K562 (cell line): ENCODE results near the gene EEF1A2. TPM values are rescaled to one million over a fixed set of nuclear protein-coding genes. Genes with fewer than 3 reads are reported as not detected.

Experiments
- ARNT ChIP-seq, 2 experiments: fragments of 450-650 bp; IDR thresholded peaks; 2 replicates each; pipeline ENCODE4 v1.6.1; 2016; ENCODE audit warnings: mild to moderate bottlenecking in 1 of 2
- DEAF1 ChIP-seq: fragments of 450-650 bp; formaldehyde crosslinking; IDR thresholded peaks from 2 replicates; pipeline ENCODE4 v1.4.0; 2020; ENCODE audit warnings: mild to moderate bottlenecking, moderate library complexity
- MED1 ChIP-seq: sonication (generic); formaldehyde crosslinking; IDR thresholded peaks from 2 replicates; pipeline ENCODE4 v1.8.1; 2023; ENCODE audit warnings: missing genetic modification reagents, borderline replicate concordance
- NR3C1 ChIP-seq: sonication (generic); formaldehyde crosslinking; IDR thresholded peaks from 2 replicates; pipeline ENCODE4 v1.8.1; 2022; ENCODE audit warnings: missing genetic modification reagents
- TCFL5 ChIP-seq: fragments of 250-450 bp; sonication (Bioruptor Pico); conservative IDR thresholded peaks from 2 replicates; pipeline ENCODE4 v1.6.1; 2021; ENCODE audit warnings: mild to moderate bottlenecking, moderate library complexity, matching md5 sums
- TRIM24 ChIP-seq, 2 experiments: fragments of 450-650 bp; IDR thresholded peaks; 2 replicates each; pipeline ENCODE4 v1.6.1; 2016
- TRIM28 ChIP-seq: fragments of 450-650 bp; IDR thresholded peaks from 2 replicates; pipeline ENCODE4 v1.6.1; 2017
- TSC22D4 ChIP-seq: fragments of 450-650 bp; IDR thresholded peaks from 2 replicates; pipeline ENCODE4 v1.6.1; 2016; ENCODE audit warnings: missing genetic modification characterization, missing biosample characterization, control low read depth
- ZNF318 ChIP-seq, 2 experiments: fragments of 450-650 bp; IDR thresholded peaks; 2 replicates each; pipeline ENCODE4 v1.6.1; 2016; ENCODE audit warnings: mild to moderate bottlenecking in 2 of 2, borderline replicate concordance in 1 of 2, low read depth in 1 of 2, moderate library complexity in 1 of 2
- ZNF431 ChIP-seq: sonication (generic); formaldehyde crosslinking; IDR thresholded peaks from 2 replicates; pipeline ENCODE4 v1.8.0; 2022; ENCODE audit warnings: mild to moderate bottlenecking, missing genetic modification reagents
- ZNF830 ChIP-seq: fragments of 250-450 bp; sonication (Bioruptor Pico); IDR thresholded peaks from 2 replicates; pipeline ENCODE4 v1.5.0; 2021; ENCODE audit warnings: mild to moderate bottlenecking
- polyA plus RNA-seq, 8 experiments: library from polyadenylated mRNA; depleted of rRNA in 4 of 8; stranded (reverse) in 5 of 8; unstranded in 3 of 8; fragments of >200 nt; fragmentation: Nextera tagmentation in 2 of 8; fragmentation: Illumina TruSeq in 1 of 8; extraction: Ambion mirVana in 2 of 8; extraction: Trizol in 1 of 8; gene quantifications; 2 replicates each; pipeline versions ENCODE4 v1.2.1 to v1.2.3, GENCODE V29; 2011 to 2014; ENCODE audit warnings: inconsistent platforms in 1 of 8, missing spikeins in 1 of 8
- total RNA-seq, 7 experiments: library from RNA; depleted of rRNA in 6 of 7; stranded (reverse); fragments of >200 nt in 6 of 7; fragmentation: Illumina TruSeq in 2 of 7; extraction: Trizol in 2 of 7; gene quantifications; 2 replicates each; pipeline versions ENCODE4 v1.2.1 to v1.2.3, GENCODE V29; 2011 to 2021; ENCODE audit warnings: low replicate concordance in 1 of 7
- TF ChIP-seq, protein P1 (sequence below), 2 experiments: IDR thresholded peaks in 1 of 2; conservative IDR thresholded peaks in 1 of 2; 2 replicates each; pipeline ENCODE4 v1.6.1; 2016; ENCODE audit warnings: low read depth in 2 of 2, mild to moderate bottlenecking in 1 of 2, missing compliant biosample characterization in 1 of 2, missing genetic modification characterization in 1 of 2, moderate library complexity in 1 of 2
- TF ChIP-seq, protein P2 (sequence below): IDR thresholded peaks from 2 replicates; pipeline ENCODE4 v1.6.1; 2012; ENCODE audit warnings: low read depth, low read length, improper control_type of control experiment, borderline replicate concordance

Gene EEF1A2
- total and polyA plus RNA-seq, 9 of the 15 experiments (the other 6 are each of a cell fraction or from before 2014, with no cell fraction given) = 0.04 to 29.6 (median 11.5) TPM

DNA sequence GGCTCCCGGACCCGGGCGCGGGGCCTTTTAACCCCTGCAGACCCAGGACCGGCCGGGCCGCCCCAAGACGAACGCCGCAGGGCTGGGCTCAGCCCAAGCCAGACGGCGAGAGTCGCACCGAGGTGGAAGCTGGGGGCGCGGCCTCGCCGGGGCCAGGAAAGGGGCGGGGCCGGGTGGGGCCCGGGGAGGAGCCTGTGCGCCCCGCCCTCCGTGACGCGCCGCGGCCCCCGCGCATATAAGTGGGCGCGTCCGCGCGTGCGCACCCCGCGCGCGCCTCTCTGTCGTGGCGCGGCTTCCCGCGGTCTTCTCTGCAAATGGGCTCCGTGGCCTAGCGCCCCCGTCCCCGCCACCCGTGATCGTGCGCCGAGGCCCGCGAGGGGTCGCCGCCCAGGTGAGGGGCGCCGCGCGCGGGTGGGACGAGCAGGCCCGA, 21.6 kb upstream of the EEF1A2 start, which contains the start of gene PPDPF (continued):
- TF ChIP-seq ZNF431 = no peak
- TF ChIP-seq MED1 = no peak
- no peak for TF ChIP-seq TSC22D4
- no peak for TF ChIP-seq NR3C1
- no peak for TF ChIP-seq TCFL5
- TF ChIP-seq, protein P1, sequence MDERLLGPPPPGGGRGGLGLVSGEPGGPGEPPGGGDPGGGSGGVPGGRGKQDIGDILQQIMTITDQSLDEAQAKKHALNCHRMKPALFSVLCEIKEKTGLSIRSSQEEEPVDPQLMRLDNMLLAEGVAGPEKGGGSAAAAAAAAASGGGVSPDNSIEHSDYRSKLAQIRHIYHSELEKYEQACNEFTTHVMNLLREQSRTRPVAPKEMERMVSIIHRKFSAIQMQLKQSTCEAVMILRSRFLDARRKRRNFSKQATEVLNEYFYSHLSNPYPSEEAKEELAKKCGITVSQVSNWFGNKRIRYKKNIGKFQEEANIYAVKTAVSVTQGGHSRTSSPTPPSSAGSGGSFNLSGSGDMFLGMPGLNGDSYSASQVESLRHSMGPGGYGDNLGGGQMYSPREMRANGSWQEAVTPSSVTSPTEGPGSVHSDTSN (CRISPR knock-in tag; IDR thresholded peaks at IDR 0.05; ENCODE audit: low read depth) = no peak
- TF ChIP-seq, protein P1 (tag; conservative IDR thresholded peaks at IDR 0.05; ENCODE audit: low read depth) = no peak
- TF ChIP-seq DEAF1 (CRISPR knock-in tag) = no peak
- no peak for TF ChIP-seq ARNT (IDR thresholded peaks at IDR 0.05)
- no peak for TF ChIP-seq TRIM28
- no peak for TF ChIP-seq TRIM24 (IDR thresholded peaks at IDR 0.05)
- TF ChIP-seq, protein P2, sequence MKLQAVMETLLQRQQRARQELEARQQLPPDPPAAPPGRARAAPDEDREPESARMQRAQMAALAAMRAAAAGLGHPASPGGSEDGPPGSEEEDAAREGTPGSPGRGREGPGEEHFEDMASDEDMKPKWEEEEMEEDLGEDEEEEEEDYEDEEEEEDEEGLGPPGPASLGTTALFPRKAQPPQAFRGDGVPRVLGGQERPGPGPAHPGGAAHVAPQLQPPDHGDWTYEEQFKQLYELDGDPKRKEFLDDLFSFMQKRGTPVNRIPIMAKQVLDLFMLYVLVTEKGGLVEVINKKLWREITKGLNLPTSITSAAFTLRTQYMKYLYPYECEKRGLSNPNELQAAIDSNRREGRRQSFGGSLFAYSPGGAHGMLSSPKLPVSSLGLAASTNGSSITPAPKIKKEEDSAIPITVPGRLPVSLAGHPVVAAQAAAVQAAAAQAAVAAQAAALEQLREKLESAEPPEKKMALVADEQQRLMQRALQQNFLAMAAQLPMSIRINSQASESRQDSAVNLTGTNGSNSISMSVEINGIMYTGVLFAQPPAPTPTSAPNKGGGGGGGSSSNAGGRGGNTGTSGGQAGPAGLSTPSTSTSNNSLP = no peak
- TF ChIP-seq ZNF318 (IDR thresholded peaks at IDR 0.05; ENCODE audit: borderline replicate concordance in 1 of 2, low read depth in 1 of 2) = no peak
- TF ChIP-seq ZNF830 = no peak
